Nephron (organoid): Measurements from ENCODE around the gene CRYBA4.
A peak's percentile ranks its signal among the peaks of the same experiment; 100 is the strongest.

ENCODE experiments used
- H3K27ac Mint-ChIP-seq, 3 experiments: 2 replicates each; pipeline ENCODE4 v1.8.0; 2020; ENCODE audit warnings: mixed read lengths in 3 of 3, mild to moderate bottlenecking in 2 of 3, moderate library complexity in 1 of 3
- H3K27me3 Mint-ChIP-seq: 2 replicates; pipeline ENCODE4 v1.8.0; 2021; ENCODE audit warnings: low read depth, mild to moderate bottlenecking, moderate library complexity, mixed read lengths
- H3K36me3 Mint-ChIP-seq: 2 replicates; pipeline ENCODE4 v1.8.0; 2020; ENCODE audit warnings: low read depth, mixed read lengths
- H3K4me1 Mint-ChIP-seq: 2 replicates; pipeline ENCODE4 v1.8.0; 2020; ENCODE audit warnings: mixed read lengths
- H3K4me3 Mint-ChIP-seq, 3 experiments: 2 replicates each; pipeline ENCODE4 v1.8.0; 2020; ENCODE audit warnings: mild to moderate bottlenecking in 3 of 3, mixed read lengths in 3 of 3, moderate library complexity in 2 of 3
- H3K9me3 Mint-ChIP-seq: 2 replicates; pipeline ENCODE4 v1.8.0; 2020; ENCODE audit warnings: mixed read lengths
- TF ChIP-seq, protein P1 (sequence below), 3 experiments: fragments of 200-600 bp; sonication (generic); IDR thresholded peaks; one replicate each; pipeline ENCODE4 v1.5.0; 2021; ENCODE audit warnings: antibody characterized with exemption in 3 of 3; ENCODE audit not compliant: unreplicated experiment in 3 of 3

The CRYBA4 gene

DNA sequence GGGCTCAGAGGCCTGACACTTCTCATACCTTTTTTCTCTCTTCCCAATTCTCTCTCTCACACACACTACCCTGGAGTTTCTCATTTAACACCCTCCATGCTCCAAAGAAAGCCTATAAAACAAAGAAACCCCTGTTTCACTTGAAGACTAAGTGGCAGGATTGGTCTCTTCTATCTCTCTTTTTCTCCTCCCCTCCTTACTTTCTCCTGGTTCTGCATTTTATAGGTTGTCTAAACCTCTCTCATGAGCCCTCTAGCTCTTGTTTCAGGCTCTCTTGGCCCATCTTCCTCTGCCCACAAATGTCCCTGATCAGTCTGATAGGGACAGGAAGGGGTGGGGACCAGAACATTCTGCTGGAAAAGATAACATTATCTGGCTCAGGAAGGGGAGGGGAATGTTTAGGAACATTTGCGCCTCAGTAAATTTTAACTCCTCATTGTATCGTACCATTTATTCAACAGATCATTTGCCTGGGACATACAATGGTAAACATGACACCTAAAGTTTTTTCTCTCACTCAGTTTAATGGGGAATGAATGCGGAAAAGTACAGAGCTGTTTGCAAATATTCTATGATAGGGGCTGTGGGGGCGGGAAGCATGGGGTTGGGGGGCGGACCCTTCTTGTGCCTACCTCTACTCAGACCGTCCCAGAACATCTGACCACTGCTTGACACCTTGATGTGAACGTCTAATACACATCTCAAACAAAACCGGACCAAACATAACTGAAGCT, 10.8 kb downstream of the CRYBA4 start:
- H3K27ac Mint-ChIP-seq: no peak overlapping the region
- H3K4me3 Mint-ChIP-seq: no peak overlapping the region
- H3K36me3 Mint-ChIP-seq: no peaks in the 10 kb centered on the region
- TF ChIP-seq, protein P1, sequence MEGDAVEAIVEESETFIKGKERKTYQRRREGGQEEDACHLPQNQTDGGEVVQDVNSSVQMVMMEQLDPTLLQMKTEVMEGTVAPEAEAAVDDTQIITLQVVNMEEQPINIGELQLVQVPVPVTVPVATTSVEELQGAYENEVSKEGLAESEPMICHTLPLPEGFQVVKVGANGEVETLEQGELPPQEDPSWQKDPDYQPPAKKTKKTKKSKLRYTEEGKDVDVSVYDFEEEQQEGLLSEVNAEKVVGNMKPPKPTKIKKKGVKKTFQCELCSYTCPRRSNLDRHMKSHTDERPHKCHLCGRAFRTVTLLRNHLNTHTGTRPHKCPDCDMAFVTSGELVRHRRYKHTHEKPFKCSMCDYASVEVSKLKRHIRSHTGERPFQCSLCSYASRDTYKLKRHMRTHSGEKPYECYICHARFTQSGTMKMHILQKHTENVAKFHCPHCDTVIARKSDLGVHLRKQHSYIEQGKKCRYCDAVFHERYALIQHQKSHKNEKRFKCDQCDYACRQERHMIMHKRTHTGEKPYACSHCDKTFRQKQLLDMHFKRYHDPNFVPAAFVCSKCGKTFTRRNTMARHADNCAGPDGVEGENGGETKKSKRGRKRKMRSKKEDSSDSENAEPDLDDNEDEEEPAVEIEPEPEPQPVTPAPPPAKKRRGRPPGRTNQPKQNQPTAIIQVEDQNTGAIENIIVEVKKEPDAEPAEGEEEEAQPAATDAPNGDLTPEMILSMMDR (IDR thresholded peaks at IDR 0.05; ENCODE audit: unreplicated experiment in 3 of 3): no peak
- peaks cover 9% of the 10 kb centered on the region for H3K27me3 Mint-ChIP-seq
- H3K9me3 Mint-ChIP-seq: peaks cover 5% of the 10 kb centered on the region
- H3K4me1 Mint-ChIP-seq: no peaks in the 10 kb centered on the region

DNA sequence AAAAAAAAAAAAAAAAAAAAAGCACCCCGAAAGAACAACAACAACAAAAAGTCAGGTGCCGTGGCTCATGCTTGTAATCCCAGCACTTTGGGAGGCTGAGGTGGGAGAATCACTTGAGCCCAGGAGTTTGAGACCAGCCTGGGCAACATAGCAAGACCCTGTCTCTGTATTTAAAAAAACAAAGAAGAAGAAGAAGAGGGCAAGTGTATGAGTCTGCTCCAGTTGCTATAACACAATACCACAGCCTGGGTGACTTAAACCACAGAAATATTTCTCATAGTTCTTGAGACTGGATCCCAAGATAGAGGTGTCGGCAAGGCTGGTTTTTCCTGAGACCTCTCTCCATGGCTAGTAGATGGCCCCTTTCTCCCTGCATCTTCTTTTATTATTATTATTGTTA, 12.4 kb downstream of the CRYBA4 start:
- Mint-ChIP-seq H3K27ac (no peak overlapping the region), H3K9me3 (peaks cover 5% of the 10 kb centered on the region), H3K27me3 (peaks cover 7% of the 10 kb centered on the region), H3K4me1 (no peaks in the 10 kb centered on the region), H3K4me3 (no peak overlapping the region), H3K36me3 (no peaks in the 10 kb centered on the region)
- TF ChIP-seq, protein P1 (IDR thresholded peaks at IDR 0.05; ENCODE audit: unreplicated experiment in 3 of 3): no peak

DNA sequence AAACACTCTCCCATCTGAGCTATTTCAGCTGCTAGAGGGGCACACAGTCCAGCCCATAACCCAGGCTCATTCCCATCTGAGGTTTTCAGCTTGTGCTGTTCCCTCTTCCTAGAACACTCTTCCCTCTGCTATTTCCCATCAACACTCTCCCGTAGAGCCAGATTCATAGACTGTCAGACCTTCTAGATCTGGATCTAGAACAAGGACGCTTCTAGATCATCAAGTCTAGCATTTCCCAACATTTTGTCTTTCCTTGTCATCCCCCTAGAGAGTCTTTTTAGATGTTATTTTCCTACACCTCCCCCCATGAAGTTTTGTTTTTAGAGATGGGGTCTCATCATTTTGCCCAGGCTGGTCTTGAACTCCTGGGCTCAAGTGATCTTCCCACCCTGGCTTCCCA, 13.4 kb downstream of the CRYBA4 start:
- Mint-ChIP-seq H3K4me3 (no peak overlapping the region), H3K27me3 (peaks cover 7% of the 10 kb centered on the region), H3K36me3 (no peaks in the 10 kb centered on the region), H3K4me1 (no peaks in the 10 kb centered on the region), H3K9me3 (peaks cover 5% of the 10 kb centered on the region), H3K27ac (no peak overlapping the region)
- TF ChIP-seq, protein P1 (IDR thresholded peaks at IDR 0.05; ENCODE audit: unreplicated experiment in 3 of 3): no peak

DNA sequence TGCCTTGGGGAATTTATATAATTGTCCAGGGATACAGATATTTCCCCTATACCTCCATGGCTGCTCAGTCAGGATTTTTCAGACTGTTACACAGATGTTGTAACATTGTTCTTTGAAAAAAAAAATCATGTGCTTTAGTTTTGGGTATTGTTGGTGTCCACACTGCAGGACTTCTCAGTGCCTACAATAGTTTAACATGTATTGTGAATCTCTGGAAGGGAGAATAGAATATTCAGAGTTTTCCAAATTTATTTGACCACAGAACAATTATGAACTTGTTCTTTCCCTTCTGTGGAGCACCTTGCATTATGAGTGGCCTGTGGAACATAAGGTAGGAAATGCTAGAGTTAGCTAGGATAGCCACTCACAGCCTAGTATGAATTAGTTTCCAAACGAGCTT, 14.5 kb downstream of the CRYBA4 start:
- Mint-ChIP-seq H3K4me1 (no peaks in the 10 kb centered on the region), H3K4me3 (no peak overlapping the region), H3K9me3 (peaks cover 5% of the 10 kb centered on the region), H3K27me3 (peaks cover 7% of the 10 kb centered on the region), H3K27ac (no peak overlapping the region), H3K36me3 (no peaks in the 10 kb centered on the region)
- TF ChIP-seq, protein P1 (IDR thresholded peaks at IDR 0.05; ENCODE audit: unreplicated experiment in 3 of 3): no peak

DNA sequence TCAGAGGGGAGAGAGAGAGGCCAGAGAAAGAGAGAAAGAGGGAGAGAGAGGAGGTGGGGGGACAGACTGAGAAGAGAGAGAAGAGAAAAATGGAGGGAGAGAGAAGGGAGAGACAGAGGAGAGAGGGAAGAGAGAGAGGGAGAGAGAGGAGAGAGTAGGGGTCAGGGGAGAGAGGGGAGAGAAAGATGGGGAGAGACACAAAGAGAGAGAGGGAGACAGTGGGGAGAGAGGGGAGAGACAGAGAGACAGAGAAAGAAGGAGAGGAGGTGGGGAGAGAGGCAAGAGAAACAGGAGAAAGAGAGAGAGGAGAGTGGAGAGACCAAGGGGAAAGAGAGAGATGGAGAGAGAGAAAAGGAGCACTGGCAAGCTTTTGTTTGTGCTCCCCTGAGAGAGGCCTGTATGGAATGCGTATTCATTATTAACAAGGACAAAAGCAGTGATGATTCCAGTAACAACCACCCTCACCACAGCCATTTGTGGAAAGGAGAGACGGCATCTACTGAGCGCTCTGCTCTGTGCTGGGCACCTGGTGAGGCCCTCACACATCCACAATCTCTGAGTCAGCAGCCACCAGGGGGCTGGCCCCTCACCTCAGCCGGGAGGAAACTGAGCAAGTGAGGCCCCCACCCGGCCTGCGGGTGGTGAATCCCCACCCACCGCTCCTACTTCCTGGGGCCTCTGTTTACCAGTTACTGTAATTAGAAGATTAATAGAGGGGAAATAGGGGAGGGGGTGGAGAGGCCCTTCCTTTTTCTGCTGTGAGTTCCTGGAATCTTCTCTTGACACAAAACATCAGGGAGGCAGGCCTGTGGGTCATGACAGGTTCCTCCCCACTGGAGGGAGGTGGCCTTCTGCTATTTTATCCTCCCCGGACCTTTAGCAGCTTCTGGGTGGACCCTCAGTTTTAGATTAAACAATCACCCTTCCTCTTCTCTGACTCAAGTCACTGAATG, 21.0 kb downstream of the CRYBA4 start:
- Mint-ChIP-seq H3K9me3 (no peaks in the 10 kb centered on the region), H3K27ac (peak overlapping the region in 2 of 3 experiments; percentile 42 to 55), H3K36me3 (no peaks in the 10 kb centered on the region), H3K4me1 (peaks cover 30% of the 10 kb centered on the region), H3K4me3 (peak overlapping the region in 1 of 3 experiments; percentile 9), H3K27me3 (peaks cover 21% of the 10 kb centered on the region)
- TF ChIP-seq, protein P1 (IDR thresholded peaks at IDR 0.05; ENCODE audit: unreplicated experiment in 3 of 3): no peak
